HG03097 (cell line): Measurements from ENCODE around the gene TPRG1L.
"Not testable (repeated sequence)": the region's sequence is repeated elsewhere in the genome, so short reads cannot be mapped to it uniquely, and the experiment has no call there.

Source experiments
- ATAC-seq: cut with Tn5 transposase; IDR thresholded peaks from one replicate; pipeline ENCODE4 v1.9.1; 2021; ENCODE audit not compliant: unreplicated experiment, low FRiP score

The TPRG1L gene

GRCh38 chr1:3607703-3608065 is 17.1 kb upstream of the TPRG1L start:
- ATAC-seq = no peak

DNA sequence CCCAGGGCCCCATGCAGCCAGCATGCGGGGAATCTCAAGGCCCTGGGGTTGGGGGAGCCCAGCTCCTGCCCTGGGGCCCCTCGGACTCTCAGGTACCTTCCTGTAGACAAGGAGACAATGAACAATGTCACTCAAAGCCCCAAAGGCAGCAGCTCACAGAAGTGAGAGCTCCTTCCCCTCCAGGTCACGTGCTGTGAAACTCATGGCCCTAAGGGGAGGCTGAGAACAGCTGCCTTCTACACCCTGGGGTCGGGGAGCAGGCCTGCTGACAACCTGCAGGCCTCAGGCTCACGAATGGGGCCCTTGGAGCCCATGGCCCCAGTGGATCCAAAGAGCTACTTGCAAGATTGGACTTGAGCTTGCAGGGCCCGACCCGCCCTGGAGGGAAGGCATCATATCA is 16.7 kb upstream of the TPRG1L start:
- ATAC-seq = no peak

DNA sequence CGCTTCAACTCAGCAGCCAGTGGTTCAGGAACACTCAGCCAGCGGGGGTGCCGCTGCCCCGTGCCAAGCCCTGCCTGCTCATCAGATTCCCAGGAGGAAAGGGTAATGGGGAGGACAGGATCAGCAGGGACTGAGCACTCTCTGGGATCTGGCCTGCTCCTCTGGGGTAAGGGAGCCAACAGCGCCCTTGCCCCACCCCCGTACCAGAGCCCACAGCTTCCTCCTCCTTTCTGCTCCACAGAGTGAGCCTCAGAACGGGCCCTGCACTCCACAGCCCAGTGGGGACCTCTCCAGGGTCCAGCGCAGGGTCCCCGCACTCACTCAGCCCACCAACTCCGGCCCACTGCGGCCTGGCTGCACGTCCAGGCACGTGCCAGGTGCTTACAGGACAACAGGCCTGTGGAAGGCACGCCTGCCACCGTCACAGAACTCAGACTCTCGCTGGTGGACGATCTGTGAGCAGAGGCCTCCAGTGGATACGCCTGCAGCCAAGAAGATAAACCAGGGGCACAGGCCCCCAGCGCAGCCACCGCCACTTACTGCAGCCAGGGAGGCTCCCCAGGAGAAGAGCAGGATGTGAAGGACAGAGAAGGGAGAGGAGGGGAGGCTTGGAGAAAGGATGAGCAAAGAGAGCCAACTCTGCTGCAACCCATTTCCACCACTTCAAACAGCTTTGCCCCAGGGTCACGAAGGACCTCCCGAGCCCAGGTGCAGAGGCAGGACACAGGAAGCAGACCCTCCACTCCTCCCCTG is 15.6 kb upstream of the TPRG1L start:
- no peak for ATAC-seq

DNA sequence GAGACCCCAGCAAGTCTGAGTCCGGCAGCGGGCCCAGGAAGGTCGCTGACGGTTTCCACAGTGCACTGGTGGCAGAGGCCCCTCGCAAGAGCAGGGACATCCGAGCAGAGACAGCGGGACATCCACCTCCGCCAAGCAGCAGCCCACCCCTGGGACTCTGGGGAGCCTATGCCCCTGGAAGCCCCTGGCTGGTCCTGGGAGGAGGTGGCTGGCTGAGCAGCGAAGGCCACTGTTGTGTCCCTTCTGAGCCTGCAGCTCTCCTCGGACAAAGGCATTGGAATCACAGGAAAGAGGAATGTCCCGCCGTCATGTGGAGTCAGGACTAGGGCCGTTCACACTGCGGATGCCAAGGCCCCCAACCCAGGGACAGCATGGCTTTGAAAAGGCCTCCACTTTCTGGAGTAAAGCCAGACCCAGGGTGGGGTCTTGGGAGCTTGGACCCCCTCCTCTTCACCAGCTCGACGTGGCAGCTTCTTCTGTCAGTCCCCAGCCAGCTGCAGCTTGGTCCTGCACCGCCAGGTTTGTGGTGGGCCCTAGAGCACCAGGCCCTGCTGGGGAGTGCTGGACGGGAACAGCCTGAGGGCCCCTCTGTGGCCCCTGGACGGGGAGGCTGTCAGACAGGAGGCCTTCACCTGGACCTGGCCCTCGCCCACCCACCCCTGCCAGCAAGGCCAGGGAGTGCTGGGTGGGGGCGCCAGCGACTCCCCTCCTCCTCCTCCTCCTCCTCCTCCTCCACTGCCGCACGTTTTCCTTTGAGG is 14.9 kb upstream of the TPRG1L start:
- ATAC-seq = no peak

DNA sequence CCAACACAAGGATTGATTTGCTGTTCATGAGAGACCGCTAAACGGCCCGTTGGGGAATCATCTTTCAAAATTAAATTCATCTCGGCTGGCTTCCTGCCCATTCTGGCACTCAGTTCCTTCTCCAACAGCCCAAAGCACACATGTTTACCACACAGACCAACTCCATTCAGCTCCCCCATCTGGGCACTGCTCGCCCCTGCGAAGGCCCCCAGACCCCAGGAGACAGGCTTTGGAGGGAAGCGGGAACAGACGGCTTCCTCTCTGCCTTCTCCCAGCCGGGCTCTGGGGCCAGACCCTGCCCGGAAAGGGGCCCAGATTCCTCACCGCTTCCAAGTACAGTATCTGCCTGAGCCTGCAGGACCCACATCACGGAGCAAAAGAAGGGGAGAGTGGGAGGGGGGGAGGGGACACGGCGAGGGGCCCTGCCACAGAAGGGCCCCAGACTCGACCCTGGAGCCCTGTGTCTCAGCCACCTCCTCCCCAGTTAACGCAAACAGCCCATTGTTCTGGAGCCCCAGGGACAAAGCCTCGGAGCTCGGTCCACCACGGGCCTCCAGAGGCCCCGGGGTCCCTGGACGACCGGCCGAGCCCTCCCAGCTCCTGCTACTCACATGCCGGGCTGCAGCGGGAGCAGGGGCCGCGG is 14.2 kb upstream of the TPRG1L start:
- ATAC-seq = no peak

- no peak for ATAC-seq
Measured at GRCh38 chr1:3611170-3612019, 13.4 kb upstream of the TPRG1L start, which contains the start of gene MEGF6. Gene MEGF6 (minus strand): TSS chr1:3611508. CDS start chr1:3611268, 240 bp downstream.

DNA sequence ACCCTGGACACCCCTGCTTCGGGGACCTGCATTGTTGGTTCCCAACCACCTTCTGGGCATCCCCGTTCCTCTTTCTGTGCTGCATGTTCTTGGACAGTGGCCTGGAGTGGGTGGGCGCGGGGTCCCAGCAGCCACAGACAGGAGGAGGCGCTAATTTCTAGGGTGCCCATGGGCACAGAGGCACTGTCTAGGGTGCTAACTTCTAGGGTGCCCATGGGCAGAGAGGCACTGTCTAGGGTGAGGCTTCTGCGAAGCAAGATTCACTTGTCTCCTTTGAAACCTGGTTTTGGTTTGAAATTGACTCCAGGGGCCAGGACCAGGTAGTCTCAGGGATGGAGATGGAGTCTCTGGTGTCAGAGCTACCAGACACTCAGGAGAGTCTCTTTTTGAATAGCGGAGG is 12.7 kb upstream of the TPRG1L start:
- no peak for ATAC-seq

DNA sequence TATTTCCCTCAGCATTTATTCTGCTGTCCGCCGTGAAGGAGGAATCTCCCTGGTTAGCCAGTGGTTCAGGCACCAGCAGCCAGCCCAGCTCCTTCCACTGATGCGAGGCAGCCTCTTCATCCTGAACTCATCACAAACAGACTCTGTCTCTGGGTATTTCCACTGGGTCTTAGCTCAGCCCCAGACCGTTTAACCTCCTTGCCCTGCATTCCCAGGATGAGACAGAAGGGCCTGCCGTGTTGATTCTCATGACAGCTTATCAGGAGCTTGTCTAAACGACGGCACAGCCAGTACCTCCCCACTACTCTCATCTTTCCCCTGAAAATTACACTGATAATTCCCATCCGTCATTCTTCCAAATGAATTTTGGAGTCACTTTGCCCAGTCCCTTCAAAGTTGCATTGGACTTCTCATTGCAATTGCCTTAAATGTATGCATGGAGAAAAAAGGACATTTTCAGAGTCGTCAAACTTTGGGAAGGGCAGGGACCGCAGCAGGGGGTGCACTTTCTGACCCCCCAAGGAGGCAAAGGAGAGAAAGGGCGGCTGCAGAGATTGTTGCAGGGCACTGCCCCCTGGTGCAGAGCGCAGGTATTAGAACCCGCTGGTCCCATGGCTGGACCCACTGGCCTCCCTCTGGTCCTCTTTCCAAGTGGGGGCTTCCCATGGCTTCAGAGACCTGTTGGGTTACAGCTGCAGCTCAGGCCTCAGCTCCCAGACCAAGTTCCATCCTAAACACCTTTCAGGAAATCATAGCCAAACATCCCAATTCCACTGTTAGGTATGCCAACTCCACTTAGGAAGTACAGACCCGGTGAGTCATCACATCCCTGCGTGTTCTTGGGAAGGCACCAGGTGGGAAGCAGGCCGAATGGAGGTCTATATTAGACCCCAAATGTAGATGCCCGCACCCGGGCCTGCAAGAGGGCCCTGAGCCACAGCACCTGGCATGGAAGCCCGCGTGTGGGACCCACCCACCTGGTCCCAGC is 9.8 kb upstream of the TPRG1L start:
- ATAC-seq = no peak

- no peak for ATAC-seq
Measured at GRCh38 chr1:3616861-3617260, 8.0 kb upstream of the TPRG1L start.

GRCh38 chr1:3617806-3618345 is 6.9 kb upstream of the TPRG1L start:
- no peak for ATAC-seq

- ATAC-seq = no peak
Measured at GRCh38 chr1:3618531-3618880, 6.3 kb upstream of the TPRG1L start.

- no peak for ATAC-seq
Measured at GRCh38 chr1:3618881-3619671, 5.7 kb upstream of the TPRG1L start.

GRCh38 chr1:3620708-3621107 is 4.1 kb upstream of the TPRG1L start:
- no peak for ATAC-seq

DNA sequence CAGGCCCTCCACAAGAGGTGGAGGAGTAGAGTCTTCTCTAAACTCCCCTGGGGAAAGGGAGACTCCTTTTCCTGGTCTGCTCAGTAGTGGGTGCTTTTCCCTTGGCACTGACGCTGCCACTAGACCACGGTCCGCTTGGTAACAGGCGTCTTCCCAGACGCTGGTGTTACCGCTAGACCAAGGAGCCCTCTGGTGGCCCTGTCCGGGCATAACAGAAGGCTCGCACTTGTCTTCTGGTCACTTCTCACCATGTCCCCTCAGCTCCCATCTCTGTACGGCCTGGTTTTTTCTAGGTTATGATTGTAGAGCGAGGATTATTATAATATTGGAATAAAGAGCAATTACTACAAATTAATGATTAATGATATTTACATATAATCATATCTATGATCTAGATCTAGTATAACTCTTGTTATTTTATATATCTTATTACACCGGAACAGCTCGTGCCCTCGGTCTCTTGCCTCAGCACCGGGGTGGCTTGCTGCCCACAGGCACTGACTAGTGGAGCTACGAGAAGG is 3.6 kb upstream of the TPRG1L start:
- not testable (repeated sequence) for ATAC-seq

- ATAC-seq = not testable (repeated sequence)
Measured at GRCh38 chr1:3622102-3622501, 2.7 kb upstream of the TPRG1L start.

GRCh38 chr1:3623441-3624199 is 1.2 kb upstream of the TPRG1L start:
- no peak for ATAC-seq

GRCh38 chr1:3625151-3625907 is 514 bp downstream of the TPRG1L start:
- peak; percentile 9 for ATAC-seq
